Kidney epithelial cell (primary cell): ENCODE data around the gene RELA. TPM values are rescaled to one million over a fixed set of nuclear protein-coding genes. Genes with fewer than 3 reads are reported as not detected.

Source experiments
- DNase-seq: peaks from one replicate; pipeline ENCODE4 v3.0.0-alpha.2; 2010; ENCODE audit warnings: low read depth
- H3K27me3 ChIP-seq: 2 replicates; pipeline ENCODE4 v1.6.0; 2011; ENCODE audit warnings: low read length; ENCODE audit not compliant: control insufficient read depth, insufficient read depth
- H3K36me3 ChIP-seq: 2 replicates; pipeline ENCODE4 v1.5.1; 2011; ENCODE audit warnings: low read length; ENCODE audit not compliant: control insufficient read depth, insufficient read depth
- H3K4me3 ChIP-seq: 2 replicates; pipeline ENCODE4 v1.5.1; 2011; ENCODE audit warnings: low read depth, mild to moderate bottlenecking, control low read depth, low read length
- CTCF ChIP-seq: IDR thresholded peaks from 2 replicates; pipeline ENCODE4 v1.5.1; 2011; ENCODE audit warnings: mild to moderate bottlenecking, moderate library complexity, low read length, control low read depth, inconsistent platforms; ENCODE audit not compliant: insufficient read depth, poor library complexity, severe bottlenecking
- total RNA-seq: library from RNA; depleted of rRNA; stranded (reverse); fragments of >200 nt; gene quantifications from 2 replicates; pipeline ENCODE4 v1.2.3, GENCODE V29; 2015

The RELA gene
- total RNA-seq, 1 donor from 2014 or later: 64.3 TPM

DNA sequence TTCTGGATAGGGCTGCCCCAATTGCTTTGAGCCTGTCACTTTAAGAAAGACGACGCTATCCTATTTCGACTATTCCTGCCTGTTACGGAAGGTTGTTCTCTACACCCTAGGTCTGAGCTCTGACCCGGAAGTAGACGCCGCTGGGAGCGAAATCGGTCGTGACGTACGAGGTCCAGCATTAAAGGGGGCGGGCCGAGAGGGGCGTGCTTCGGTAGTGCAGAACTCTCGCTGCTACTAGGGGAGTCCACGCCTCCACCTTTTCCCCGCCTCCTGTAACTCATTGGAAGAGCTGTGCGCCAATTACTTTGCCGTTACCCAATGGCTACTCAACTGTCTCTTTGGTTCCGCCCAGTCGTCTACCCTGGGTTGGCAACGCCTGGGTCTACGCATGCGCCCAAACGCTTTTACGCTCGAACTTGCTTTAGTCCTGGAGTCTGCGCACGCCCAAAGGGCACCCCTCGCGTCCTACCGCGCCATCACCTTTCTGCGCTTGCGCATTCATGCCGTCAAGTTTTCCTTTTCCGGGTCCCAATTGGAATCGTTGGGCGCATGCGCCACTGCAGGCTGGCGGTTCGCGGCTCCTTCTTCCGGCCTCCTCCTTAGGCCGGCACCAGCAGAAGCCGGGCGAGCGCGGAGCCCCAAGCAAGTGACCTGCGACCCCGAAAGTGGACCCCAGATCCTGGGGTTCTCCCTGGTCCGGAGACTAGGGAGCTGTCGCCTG is 47.3 kb downstream of the RELA start, which contains the start of gene PCNX3:
Gene PCNX3 (plus strand): TSS at position 548 of the 721 bp plus-strand sequence. CDS start 536 bp downstream, outside the sequence.
- Histone ChIP-seq H3K4me3 (peak within 1 kb of the TSS; percentile 93), H3K36me3 (peaks cover 3% of the 10 kb centered on the region), H3K27me3 (no peaks in the 10 kb centered on the region)
- no peak for TF ChIP-seq CTCF
- peak; percentile 99 for DNase-seq

GRCh38 chr11:65613091-65613928 is 49.4 kb downstream of the RELA start:
- H3K27me3 ChIP-seq: no peaks in the 10 kb centered on the region
- no peak for DNase-seq
- no peaks in the 10 kb centered on the region for H3K36me3 ChIP-seq
- H3K4me3 ChIP-seq: peak overlapping the region; percentile 75
- TF ChIP-seq CTCF: no peak

DNA sequence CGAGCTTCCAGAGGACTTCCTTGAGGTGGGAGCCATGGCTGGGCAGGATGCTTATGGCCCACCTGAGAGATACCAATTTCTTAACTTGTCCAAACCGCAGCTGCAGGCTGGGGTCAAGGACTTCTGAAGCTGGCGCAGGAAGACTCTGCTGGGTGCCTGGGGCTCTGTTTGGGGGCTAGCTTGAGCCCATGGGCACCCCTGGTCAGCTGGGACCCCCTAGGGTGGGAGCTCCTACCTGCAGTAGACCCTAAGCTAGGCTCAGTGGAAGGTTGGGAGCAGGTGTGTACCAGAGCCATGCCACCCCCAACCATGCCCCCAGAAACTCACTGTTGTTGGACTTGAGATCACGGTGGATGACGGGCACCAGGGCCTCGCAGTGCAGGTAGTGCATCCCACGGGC is 50.0 kb downstream of the RELA start:
- H3K36me3 ChIP-seq: no peaks in the 10 kb centered on the region
- no peak for TF ChIP-seq CTCF

GRCh38 chr11:65611758-65612603 is 50.7 kb downstream of the RELA start:
- no peak for TF ChIP-seq CTCF
- Histone ChIP-seq H3K36me3 (no peaks in the 10 kb centered on the region), H3K4me3 (no peak overlapping the region), H3K27me3 (no peaks in the 10 kb centered on the region)
- no peak for DNase-seq

More for the DNA sequence above, 50.0 kb downstream of the RELA start:
- Histone ChIP-seq H3K4me3 (no peak overlapping the region), H3K27me3 (no peaks in the 10 kb centered on the region)
- DNase-seq: no peak

GRCh38 chr11:65611028-65611757 is 51.5 kb downstream of the RELA start:
- Histone ChIP-seq H3K36me3 (no peaks in the 10 kb centered on the region), H3K27me3 (no peaks in the 10 kb centered on the region), H3K4me3 (no peak overlapping the region)
- TF ChIP-seq CTCF: no peak
- DNase-seq: no peak
